Hepatic stellate cell (primary cell): ENCODE measurements around the gene XPO1.
A peak's percentile ranks its signal among the peaks of the same experiment; 100 is the strongest.
"Not testable (repeated sequence)": the region's sequence is repeated elsewhere in the genome, so short reads cannot be mapped to it uniquely, and the experiment has no call there.

ENCODE experiments used
- DNase-seq: peaks from one replicate; pipeline ENCODE4 v3.0.0; 2011; ENCODE audit warnings: low spot score

Gene XPO1

GRCh38 chr2:61465045-61465444 is 73.1 kb downstream of the XPO1 start:
- DNase-seq: no peak

GRCh38 chr2:61463769-61464475 is 74.2 kb downstream of the XPO1 start:
- DNase-seq: no peak

- no peak for DNase-seq
Measured at GRCh38 chr2:61461404-61461803, 76.8 kb downstream of the XPO1 start.

GRCh38 chr2:61460163-61460562 is 78.0 kb downstream of the XPO1 start:
- peak; percentile 51 for DNase-seq

GRCh38 chr2:61456746-61457420 is 81.3 kb downstream of the XPO1 start:
- no peak for DNase-seq

GRCh38 chr2:61456070-61456745 is 81.9 kb downstream of the XPO1 start:
- no peak for DNase-seq

- DNase-seq: not testable (repeated sequence)
Measured at GRCh38 chr2:61454972-61455371, 83.2 kb downstream of the XPO1 start.

- no peak for DNase-seq
Measured at GRCh38 chr2:61454383-61454782, 83.8 kb downstream of the XPO1 start.

GRCh38 chr2:61452392-61452791 is 85.8 kb downstream of the XPO1 start:
- DNase-seq: no peak

GRCh38 chr2:61451178-61451577 is 87.0 kb downstream of the XPO1 start:
- no peak for DNase-seq

- DNase-seq: no peak
Measured at GRCh38 chr2:61450144-61450543, 88.0 kb downstream of the XPO1 start.

GRCh38 chr2:61448229-61448628 is 89.9 kb downstream of the XPO1 start:
- DNase-seq: no peak

- not testable (repeated sequence) for DNase-seq
Measured at GRCh38 chr2:61446971-61447370, 91.2 kb downstream of the XPO1 start.

- DNase-seq: no peak
Measured at GRCh38 chr2:61443342-61444041, 94.7 kb downstream of the XPO1 start.

GRCh38 chr2:61439241-61440002 is 98.7 kb downstream of the XPO1 start:
- no peak for DNase-seq

GRCh38 chr2:61438670-61439069 is 99.5 kb downstream of the XPO1 start:
- DNase-seq: no peak

GRCh38 chr2:61437170-61437569 is 101.0 kb downstream of the XPO1 start:
- no peak for DNase-seq

GRCh38 chr2:61436092-61436491 is 102.1 kb downstream of the XPO1 start:
- no peak for DNase-seq

- no peak for DNase-seq
Measured at GRCh38 chr2:61435291-61435690, 102.9 kb downstream of the XPO1 start.

GRCh38 chr2:61434314-61434713 is 103.8 kb downstream of the XPO1 start:
- no peak for DNase-seq

- no peak for DNase-seq
Measured at GRCh38 chr2:61433606-61434005, 104.5 kb downstream of the XPO1 start.

GRCh38 chr2:61432990-61433389 is 105.2 kb downstream of the XPO1 start:
- DNase-seq: no peak
